ENCODE data around the gene SPRN.
"Not testable (repeated sequence)": the region's sequence is repeated elsewhere in the genome, so short reads cannot be mapped to it uniquely, and the experiment has no call there.

The SPRN gene

DNA sequence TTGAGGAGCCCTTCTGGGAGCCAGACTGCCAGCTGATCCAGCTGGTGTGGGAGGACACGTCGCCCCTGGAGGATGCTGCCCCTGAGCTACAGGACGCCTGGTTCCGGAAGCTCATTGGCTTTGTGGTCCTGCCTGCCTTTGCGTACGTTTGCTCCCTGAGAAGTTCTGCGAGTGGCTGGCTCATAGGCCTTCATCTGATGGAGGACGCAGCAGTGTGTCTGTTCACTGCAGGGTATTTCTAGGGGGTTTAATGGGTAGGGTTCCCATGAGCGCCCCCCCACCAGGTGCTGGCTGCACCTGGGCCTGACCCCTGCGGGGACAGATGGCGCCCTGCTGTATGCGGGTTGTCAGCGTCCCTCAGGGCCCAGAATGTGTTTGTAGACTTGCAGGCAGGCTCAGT lies 40.4 kb downstream of the SPRN start:
- DNase-seq (ENCODE audit: low read depth) = no peak

DNA sequence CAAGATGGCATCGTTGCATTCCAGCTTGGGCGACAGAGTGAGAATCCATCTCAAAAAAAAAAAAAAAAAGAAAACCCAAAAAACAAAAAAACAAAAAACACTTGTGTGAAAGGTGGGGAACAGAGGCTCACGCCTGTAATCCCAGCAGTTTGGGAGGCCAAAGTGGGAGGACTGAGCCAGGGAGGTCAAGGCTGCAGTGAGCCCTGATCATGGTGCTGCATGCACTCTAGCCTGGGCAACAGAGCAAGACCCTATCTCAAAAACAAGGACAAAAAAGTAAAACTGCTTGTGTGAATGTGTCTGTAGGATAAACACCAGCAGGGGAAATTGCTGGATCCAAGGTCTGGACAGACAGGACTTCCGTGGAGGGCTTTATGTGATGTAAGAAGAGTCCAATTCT lies 40.9 kb downstream of the SPRN start:
- no peak for DNase-seq (ENCODE audit: low read depth)

GRCh38 chr10:133381036-133381435 lies 43.4 kb downstream of the SPRN start:
- DNase-seq (ENCODE audit: low read depth) = no peak

- no peak for DNase-seq (ENCODE audit: low read depth)
Measured at GRCh38 chr10:133379801-133380666, 44.4 kb downstream of the SPRN start.

DNA sequence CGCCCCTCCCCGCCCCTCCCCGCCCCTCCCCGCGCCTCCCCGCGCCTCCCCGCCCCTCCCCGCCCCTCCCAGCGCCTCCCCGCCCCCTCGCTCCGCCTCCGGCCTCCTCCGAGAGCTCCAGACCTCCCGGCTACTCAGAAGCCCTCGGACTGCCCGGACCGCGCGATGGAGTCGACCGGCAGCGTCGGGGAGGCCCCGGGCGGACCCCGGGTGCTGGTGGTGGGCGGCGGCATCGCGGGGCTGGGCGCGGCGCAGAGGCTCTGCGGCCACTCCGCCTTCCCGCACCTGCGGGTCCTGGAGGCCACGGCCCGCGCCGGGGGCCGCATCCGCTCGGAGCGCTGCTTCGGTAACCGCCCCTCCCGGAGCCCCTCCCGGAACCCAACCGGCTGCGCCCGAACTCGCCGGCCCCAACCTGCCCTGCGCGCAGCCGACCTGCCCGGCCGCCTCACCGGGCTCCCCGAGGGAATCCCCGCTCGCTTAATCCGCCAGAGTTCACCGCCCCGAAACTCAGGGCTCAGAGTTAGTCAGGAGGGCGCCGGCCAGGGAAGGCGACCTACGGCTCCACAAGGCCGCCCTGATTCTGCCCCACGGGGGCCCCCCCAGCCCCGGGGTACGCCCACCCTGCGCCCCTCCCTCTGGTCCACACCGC lies 45.1 kb downstream of the SPRN start, which contains the start of gene PAOX:
Gene PAOX, plus strand, starts transcription at position 111 of the 649 bp plus-strand sequence. Its CDS starts 55 bp downstream, at position 166.
- peak; percentile 47 for DNase-seq (ENCODE audit: low read depth)

DNA sequence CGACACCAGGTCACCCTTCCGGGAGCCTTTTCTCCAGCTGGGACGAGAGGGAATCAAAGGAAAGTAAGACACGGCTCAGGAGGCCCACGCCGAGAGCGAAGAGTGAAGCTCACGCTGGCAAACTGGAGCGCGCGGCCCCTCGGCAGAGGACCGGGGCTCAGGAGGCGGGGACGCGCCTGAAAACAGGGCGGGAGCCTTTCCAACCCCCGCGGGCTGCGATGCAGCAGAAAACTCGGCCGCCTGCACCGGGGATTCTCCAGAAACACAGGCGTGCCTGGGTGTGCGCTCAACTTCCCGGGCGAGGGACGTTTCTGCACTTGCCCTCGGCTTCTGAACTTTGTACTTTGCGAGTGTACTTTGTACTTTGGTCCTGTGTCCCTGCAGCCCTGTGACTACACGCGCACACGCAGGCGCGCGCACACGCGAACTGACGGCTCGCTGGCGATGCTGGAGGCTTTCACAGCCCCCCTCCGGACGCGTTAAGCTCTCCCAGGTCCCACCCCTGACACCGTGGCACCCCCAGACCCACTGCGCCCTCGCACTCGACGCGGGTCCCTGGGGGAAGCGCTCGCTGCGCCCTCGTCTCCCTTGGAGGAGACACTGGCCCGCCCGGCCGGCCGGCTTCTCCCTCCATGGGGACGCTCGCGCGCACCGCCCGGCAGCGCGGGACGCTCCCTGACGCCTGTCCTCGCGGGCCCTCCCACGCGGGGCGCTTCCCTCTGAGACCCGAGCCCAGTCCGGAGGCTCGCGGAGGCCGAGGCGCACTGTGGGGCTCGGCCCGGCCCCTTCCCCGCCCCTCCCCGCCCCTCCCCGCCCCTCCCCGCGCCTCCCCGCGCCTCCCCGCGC lies 46.0 kb downstream of the SPRN start:
- peak; percentile 41 for DNase-seq (ENCODE audit: low read depth)

GRCh38 chr10:133377818-133378250 lies 46.6 kb downstream of the SPRN start:
- DNase-seq (ENCODE audit: low read depth) = no peak

DNA sequence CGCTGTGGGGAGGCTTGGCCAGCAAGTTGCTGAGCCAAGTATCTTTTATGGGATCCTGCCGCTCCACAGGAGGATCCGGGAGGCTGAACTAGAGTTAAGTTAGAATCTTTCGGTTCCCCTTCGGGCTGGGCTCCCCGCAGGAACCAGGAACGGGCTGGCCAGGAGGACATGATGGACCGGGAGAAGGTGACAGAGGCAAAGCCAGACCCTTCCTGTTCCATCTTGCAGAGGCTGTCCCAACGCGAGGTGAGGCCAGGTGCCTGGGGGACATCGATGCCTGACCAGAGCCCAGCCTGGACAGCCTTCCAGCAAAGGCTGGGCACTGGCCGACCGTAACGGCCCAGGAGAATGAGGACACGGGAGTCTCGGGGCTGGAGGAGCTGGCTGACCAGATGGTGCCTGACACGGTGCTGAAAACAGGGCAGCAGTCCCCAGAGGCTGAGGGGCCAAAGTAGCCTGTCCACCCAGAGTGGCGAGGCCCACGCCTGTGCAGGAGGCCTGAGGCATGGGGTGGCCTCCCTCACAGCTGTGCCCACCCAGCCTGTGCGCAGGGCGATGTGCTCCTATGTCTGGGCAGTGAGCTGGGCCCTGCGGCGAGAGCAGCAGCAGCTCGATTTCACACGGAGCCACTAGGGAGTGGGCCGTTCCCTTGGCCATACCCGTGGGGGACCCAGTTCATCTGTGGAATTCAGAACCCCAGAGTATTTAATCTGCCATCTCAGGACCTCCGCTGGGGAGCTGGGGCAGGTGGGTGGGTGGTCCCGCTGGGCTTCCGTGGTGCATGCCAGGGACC lies 47.2 kb downstream of the SPRN start:
- no peak for DNase-seq (ENCODE audit: low read depth)

DNA sequence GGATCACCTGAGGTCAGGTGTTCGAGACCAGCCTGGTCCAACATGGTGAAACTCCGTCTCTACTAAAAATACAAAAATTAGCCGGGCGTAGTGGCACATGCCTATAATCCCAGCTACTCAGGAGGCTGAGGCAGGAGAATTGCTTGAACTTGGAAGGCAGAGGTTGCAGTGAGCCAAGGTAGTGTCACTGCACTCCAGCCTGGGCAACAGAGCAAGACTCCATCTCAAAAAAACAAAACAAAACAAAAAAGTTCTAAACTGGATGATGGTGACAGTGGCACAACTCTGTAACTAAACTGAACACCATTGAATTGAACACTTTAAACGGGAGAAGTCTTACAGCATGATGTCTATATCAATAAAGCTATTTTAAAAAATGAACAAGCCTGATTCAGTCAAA lies 48.2 kb downstream of the SPRN start:
- DNase-seq (ENCODE audit: low read depth) = not testable (repeated sequence)

DNA sequence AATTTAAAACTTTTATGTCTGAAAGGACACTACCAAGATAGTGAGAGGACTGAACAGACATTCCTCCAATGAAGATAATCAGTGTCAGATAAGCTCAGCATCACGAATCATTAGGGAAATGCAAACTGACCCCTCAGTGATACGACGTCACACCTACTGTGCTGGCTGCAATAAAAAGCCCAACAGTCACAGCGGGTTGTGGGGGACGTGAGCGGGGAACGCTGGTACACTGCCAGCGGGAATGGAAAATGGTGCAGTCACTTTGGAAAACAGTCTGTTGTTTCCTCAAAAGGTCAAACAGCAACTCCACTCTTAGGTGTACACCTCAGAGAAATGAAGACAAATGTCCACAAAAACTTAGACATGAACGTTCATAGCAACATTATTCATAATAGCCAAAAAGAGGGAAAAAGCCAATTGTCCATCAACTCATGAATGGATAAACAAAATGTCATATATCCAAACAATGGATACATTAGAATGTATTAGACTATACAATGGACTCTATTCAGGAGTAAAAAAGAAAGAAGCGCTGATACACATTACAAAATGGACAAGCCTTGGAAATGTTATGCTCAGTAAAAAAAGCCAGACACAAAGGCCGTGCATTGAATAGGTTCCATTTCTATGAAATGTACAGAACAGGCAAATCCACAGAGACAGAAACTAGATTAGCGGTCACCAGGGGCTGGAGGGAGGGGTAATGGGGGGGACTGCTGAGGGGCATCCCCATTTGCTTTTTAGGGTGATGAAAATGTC lies 48.9 kb downstream of the SPRN start:
- DNase-seq (ENCODE audit: low read depth) = no peak

DNA sequence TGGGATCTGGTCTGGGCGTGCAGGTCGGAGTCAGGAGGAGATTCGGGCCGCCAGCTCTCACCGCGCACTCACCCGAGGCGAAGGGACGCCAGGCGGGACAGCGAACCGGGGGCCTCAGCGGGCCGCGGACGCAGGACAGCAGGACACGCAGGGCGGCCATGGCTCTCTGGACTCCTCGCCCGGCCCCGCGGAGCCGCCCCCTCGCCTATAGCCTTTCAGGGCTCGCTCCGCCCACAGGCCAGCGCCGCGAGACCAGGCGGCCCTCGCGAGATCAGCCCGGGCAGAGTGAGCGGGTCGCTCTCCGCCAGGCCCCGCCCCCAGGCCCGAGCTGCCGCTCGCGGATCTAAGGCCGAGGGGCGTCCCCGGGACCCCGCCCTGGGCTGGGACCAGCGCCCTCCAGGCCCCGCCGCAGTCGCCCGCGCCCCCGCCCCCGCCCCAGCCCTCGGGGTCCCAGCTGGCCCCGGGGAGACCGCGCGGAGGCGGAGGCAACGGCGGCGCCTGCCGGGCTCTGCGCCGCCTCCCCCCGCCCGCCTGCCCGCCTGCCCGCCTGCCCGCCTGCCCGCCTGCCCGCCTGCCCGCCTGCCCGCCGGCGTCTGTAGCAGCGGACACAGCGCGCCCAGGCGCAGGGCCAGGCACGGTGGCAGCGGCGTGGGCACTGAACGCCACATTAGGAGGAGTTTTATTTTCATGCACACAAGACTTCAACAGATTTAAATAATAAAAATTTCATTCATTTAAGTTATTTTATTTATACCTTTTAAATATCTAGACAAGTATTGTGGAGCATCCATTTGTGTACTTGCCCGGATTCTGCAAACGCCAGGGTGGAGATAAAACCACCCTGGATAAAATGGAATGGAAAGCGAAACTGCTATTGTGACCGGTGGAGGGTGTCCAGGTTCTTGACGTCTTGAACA lies 51.0 kb downstream of the SPRN start, which contains the start of gene ECHS1:
Gene ECHS1, minus strand, starts transcription at position 181 of the 917 bp plus-strand sequence. Its CDS starts 21 bp downstream, at position 160.
- DNase-seq (ENCODE audit: low read depth) = peak; percentile 87

GRCh38 chr10:133372507-133372906 lies 51.9 kb downstream of the SPRN start:
- DNase-seq (ENCODE audit: low read depth) = no peak
